ENCODE results near the gene GALNTL6.
"Not testable (repeated sequence)": the region's sequence is repeated elsewhere in the genome, so short reads cannot be mapped to it uniquely, and the experiment has no call there.

Gene GALNTL6

DNA sequence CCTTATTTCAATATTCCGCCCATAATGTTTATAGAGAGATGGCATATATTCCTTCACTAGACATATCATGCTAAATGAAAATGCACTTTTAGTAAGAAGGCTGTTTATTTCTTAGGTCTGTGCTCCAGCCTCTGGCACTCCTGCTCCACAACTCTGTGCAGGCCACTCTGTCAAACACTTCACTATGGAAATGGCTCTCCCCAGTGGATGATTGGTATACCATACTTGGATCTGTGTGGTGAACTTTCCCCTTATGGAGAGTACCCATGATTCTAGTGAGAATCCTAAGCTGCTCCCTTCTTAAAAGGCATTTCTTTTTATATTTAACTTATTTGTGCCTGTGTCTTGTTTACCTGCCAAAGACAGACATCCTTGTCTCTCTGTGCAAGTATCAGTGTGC is 875.3 kb downstream of the GALNTL6 start:
- DNase-seq = no peak

- no peak for DNase-seq
These were observed 878.3 kb downstream of the GALNTL6 start for GRCh38 chr4:172691552-172691951.

DNA sequence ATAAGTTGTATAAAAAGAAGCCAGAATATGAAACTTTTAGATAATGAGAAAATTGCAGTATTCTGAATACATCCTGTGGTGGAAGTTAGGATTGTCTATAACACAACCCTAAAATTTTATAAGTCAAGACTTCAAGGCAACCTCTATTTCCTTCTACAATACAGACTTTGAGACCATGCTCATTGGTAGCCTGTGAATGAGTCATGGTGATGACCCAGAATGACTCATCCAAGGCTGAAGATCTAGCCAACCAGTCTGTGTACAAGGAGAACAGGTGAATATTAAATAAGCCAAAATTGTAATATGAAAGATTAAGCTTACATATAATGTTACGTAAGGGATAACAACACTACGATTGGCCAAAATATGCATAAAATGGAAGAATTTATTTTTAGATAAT is 879.5 kb downstream of the GALNTL6 start:
- no peak for DNase-seq

GRCh38 chr4:172698256-172698655 is 885.1 kb downstream of the GALNTL6 start:
- DNase-seq = no peak

DNA sequence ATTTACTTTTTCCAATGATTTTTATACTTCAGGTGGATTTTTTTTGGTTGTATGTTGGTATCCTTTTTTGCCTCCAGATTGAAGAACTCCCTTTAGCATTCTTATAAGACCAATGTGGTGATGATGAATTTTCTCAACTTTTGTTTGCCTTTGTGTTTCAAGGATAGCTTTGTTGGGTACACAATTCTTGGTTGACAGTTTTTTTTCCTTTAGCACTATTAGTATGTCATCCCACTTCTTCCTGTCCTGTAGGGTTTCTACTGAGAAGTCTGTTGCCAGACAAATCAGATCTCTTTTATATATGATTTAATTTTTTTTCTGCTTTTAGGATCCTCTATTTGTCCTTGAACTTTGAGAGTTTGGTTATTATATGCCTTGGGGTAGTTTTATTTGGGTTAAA is 892.4 kb downstream of the GALNTL6 start:
- DNase-seq = no peak

DNA sequence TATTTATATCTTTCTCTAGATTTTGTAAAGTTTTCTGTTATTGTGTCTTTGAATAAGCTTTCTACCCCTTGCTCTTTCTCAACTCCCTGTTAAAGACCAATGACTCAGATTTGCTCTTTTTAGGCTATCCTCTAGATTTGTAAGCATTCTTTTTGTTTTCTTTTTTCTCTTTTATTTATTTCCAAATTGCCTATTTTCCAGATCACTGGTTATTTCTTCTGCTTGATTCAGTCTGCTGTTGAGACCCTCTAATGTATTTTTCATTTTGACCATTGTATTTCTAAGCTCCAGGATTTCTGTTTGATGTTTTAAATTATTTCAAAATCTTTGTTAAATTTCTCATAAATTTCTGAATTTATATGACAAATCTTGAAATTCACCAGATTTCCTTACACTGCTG is 892.8 kb downstream of the GALNTL6 start:
- no peak for DNase-seq

DNA sequence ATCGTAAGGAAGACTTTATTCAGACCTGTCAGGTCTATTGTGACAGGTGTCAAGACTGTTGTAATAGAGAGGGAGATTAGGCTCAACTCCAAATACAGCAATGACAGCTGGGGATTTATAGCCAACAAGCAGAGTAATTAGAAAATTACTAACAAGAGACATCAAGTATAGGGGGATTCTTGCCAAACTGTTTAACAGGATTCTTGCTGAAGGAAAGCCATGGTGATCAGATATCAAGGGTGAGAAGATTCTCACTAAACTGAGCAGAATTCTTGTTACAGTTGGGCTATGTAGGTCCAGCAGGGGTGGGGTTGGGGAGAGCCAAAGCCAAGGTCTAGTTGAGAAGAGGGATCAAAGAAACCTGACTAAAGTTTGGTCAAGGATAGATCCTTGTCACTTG is 894.4 kb downstream of the GALNTL6 start:
- no peak for DNase-seq

GRCh38 chr4:172708184-172708583 is 895.0 kb downstream of the GALNTL6 start:
- DNase-seq = no peak

GRCh38 chr4:172709376-172709775 is 896.2 kb downstream of the GALNTL6 start:
- DNase-seq = no peak

- DNase-seq = no peak
These were observed 903.1 kb downstream of the GALNTL6 start for GRCh38 chr4:172716291-172716690.

GRCh38 chr4:172721659-172722058 is 908.5 kb downstream of the GALNTL6 start:
- no peak for DNase-seq

DNA sequence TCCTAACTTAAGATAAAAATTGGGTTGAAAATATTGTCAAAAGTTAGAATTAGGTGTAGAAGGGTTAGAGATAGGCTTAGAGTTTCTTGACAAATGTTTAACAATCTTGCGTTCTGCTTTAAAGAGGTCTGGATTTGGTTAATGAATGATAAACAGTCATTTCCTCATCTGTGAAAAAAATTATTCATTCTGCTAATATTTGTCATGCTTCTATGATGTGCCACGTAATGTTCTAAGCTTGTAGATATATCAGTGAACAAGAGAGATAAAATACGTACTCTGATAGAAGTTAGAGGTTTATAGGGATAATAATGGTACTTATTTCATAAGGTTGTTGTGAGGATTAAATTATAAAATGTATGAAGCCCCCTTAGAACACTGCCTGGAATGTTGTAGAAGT is 912.4 kb downstream of the GALNTL6 start:
- no peak for DNase-seq

- no peak for DNase-seq
These were observed 912.8 kb downstream of the GALNTL6 start for GRCh38 chr4:172726001-172726423.

DNA sequence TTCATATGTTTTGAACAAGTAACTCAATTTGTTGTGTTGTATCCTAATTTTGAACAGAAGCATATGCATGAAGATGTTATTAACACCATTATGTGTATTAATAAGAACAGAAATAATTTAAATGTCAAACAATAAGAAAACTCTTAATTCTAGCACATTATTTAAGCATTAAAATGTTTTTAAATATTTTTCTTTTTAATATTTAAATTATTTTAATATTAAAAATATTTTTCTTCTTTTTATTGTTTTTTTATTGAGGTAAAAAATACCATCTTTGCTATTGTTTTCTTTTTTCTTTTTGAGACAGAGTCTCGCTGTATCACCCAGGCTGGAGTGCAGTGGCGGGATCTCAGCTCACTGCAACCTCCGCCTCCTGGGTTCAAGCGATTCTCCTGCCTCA is 914.4 kb downstream of the GALNTL6 start:
- no peak for DNase-seq

- not testable (repeated sequence) for DNase-seq
These were observed 920.4 kb downstream of the GALNTL6 start for GRCh38 chr4:172733645-172734044.

- DNase-seq = no peak
These were observed 921.4 kb downstream of the GALNTL6 start for GRCh38 chr4:172734555-172734954.

- no peak for DNase-seq
These were observed 922.8 kb downstream of the GALNTL6 start for GRCh38 chr4:172736046-172736445.

- no peak for DNase-seq
These were observed 927.2 kb downstream of the GALNTL6 start for GRCh38 chr4:172740434-172740833.

GRCh38 chr4:172750910-172751309 is 937.7 kb downstream of the GALNTL6 start:
- no peak for DNase-seq

GRCh38 chr4:172751550-172751949 is 938.3 kb downstream of the GALNTL6 start:
- DNase-seq = no peak

DNA sequence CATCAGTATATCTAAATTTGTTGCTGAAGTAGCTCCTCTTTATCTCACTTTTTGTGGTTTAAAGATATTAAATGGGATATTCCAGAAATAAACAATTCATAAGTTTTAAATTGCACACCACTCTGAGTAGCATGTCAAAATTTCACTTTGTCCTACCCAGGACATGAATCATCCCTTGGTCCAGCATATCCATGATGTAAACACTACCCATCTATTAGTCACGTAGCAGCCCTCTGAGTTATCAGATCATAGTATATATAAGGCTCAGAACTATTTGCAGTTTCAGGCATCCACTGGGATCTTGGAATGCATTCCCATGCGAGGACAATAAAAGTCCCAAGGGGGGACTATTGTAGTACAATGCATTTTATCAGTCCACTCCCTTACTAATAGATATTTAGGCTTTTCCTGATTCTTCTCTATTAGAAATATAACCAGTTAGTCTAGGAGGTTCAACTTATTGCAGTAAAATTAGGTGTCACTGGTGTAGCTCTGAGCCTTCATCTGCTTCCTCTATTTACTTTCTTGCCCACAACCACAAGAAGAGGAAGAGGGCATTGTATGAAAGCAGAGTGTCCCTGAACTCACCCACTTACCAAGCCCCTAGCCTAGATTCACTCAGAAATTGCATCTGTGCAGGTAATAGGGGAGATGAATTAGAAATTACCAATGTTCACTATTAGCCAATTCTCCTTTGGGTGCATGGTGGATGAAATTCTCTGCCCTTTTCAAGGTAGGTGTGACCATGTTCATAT is 945.6 kb downstream of the GALNTL6 start:
- DNase-seq = peak; percentile 36

DNA sequence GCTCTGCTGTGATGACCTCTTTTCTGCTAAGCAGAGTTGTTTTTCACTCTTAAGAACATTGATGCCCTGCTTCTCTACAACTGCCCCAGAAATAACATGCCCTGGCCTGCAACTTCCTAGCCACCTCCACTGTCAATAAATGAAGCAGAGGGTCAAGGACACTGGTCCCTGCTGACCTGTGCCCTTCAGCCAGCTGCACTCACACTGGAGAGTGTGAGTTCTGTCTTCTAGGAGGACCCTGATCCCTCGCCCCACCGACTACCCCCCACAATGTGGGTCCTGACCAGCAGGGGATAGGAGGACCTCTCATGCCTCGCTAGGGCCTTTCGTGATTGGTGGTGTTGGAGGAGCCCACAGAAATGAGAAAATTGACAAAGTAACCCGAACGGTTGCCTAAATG is 947.3 kb downstream of the GALNTL6 start:
- DNase-seq = no peak

DNA sequence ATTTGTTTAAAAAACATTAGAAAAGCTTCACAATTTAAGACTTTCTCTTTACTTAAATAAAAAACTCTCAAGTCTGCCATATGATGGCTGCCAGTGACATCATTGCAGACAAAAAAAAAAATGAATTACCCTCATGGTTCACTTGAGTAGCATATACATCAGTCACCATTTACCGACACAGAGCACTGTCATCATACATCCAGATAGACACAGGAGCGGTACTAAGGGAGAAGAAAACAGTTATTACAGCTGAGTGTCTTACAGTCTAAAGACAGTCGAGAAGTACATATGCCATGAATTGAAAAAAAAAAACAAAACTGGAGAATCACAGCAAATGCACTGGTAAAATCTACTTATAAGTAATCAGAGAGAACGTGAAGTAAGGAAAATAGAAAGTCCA is 949.7 kb downstream of the GALNTL6 start:
- no peak for DNase-seq

DNA sequence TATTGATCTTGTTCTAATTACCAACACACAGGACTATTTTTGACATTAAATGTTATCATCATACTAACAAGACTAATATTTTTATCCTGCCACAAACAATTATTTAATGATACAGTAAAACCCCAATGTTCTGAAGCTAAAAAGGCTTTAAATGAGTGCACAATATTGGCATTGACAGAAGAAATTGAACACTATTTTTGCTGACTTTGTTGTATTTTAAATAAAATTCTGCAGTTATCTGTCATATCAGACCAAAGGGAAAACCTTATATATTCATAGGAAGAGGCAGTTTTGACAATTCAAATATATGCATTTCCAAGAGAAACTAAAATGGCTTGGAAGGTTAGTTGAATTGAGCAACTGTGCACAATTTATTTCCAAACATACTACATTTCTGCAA is 957.6 kb downstream of the GALNTL6 start:
- no peak for DNase-seq

DNA sequence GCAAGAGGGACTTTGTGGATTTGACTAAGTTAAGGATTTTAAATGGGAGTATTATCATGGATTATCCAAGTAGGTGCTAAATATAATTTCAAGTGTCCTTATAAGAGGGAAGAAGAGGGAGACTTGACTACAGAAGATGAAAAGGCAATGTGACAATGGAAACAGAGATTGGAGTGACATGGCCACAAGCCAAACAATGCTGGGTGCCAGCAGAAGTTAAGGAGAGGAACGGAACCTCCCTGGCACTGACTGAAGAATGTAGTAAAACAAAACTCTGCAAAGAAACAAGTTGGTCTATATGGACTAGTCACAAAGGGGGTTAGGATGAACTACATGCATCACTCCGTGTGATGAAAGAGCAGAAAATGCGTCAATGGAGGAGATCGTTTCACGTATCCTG is 959.6 kb downstream of the GALNTL6 start:
- no peak for DNase-seq

All from NCI-H226 (cell line).